Thyroid gland (tissue), 4 donors: Measurements from ENCODE around the gene ABCG5. TPM values are rescaled to one million over a fixed set of nuclear protein-coding genes. Genes with fewer than 3 reads are reported as not detected.

Source experiments
- DNase-seq, 2 donors: peaks; one replicate each; pipeline ENCODE4 v3.0.0-alpha.2; 2019
- H3K27ac ChIP-seq, 3 donors: fragments of 200-600 bp; sonication (generic); 1 replicate in 2 of 3; 2 replicates in 1 of 3; pipeline ENCODE4 v1.5.1; 2016 to 2019; ENCODE audit warnings: mild to moderate bottlenecking in 1 of 3, moderate library complexity in 1 of 3
- H3K27me3 ChIP-seq: fragments of 200-600 bp; sonication (generic); one replicate; pipeline ENCODE4 v1.5.1; 2019
- H3K36me3 ChIP-seq, 2 donors: fragments of 200-600 bp; sonication (generic); one replicate each; pipeline ENCODE4 v1.5.1; 2016 to 2019
- H3K4me1 ChIP-seq, 2 donors: fragments of 200-600 bp; sonication (generic); one replicate each; pipeline ENCODE4 v1.5.1; 2017 to 2019
- H3K4me3 ChIP-seq, 3 donors: fragments of 200-600 bp; sonication (generic); replicated peaks in 1 of 3; 1 replicate in 2 of 3; 2 replicates in 1 of 3; pipeline ENCODE4 v1.5.1; 2016; ENCODE audit warnings: mild to moderate bottlenecking in 1 of 3
- H3K9me3 ChIP-seq: fragments of 200-600 bp; sonication (generic); one replicate; pipeline ENCODE4 v1.5.1; 2017
- POLR2A ChIP-seq, 2 donors: fragments of 450-650 bp; IDR thresholded peaks; one replicate each; pipeline ENCODE4 v1.6.1; 2017; ENCODE audit warnings: antibody characterized with exemption in 2 of 2, mild to moderate bottlenecking in 2 of 2, moderate library complexity in 1 of 2
- WGBS, 2 donors: methylation state at CpG; one replicate each; pipeline ENCODE4 v1.1.5; 2017; 5-methylcytosine and 5-hydroxymethylcytosine counted together
- intact Hi-C: fragments of 100-400 bp; cut with DNase I; formaldehyde crosslinking; loops from one replicate; pipeline ENCODE4 v1.15.1; 2023
- total RNA-seq, 4 donors: library from RNA; depleted of rRNA; stranded (reverse); fragments of >200 nt; gene quantifications; one replicate each; pipeline ENCODE4 v1.2.3, GENCODE V29; 2016
- TF ChIP-seq, protein P1 (sequence below), 6 experiments: fragments of 200-600 bp in 3 of 6; fragments of 450-650 bp in 3 of 6; sonication (generic) in 3 of 6; IDR thresholded peaks; one replicate each; pipeline ENCODE4 v1.5.1; 2016 to 2019; ENCODE audit warnings: antibody characterized with exemption in 6 of 6, mild to moderate bottlenecking in 2 of 6, inconsistent platforms in 1 of 6, moderate library complexity in 1 of 6

ABCG5 gene
- total RNA-seq, 4 donors from 2014 or later = not detected

- H3K27ac ChIP-seq = no peak overlapping the region
- WGBS, 2 donors = 78 to 81% methylated on average over 7 of the region's 7 CpGs
Observed at GRCh38 chr2:43819491-43820163, 19.0 kb downstream of the ABCG5 start.

DNA sequence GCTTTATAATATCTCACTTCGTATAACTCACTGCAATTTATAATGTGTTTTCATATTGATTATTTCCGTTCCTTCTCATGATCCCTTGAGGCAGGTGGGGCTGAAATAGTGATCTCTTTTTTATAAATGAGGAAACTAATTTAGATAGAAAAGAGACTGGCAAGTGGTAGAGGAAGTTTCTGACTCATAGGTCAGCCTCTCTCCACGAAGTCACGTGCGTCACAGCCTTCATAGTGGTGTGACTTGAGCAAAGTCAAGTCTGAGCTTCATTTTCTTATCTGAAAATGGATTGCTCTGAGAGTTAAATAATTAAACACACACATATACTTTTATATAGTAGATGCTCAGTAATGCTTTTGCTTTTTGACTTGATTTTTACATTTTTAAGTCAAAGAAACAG, 19.9 kb downstream of the ABCG5 start:
- H3K27me3 ChIP-seq = no peaks in the 10 kb centered on the region
- TF ChIP-seq, protein P1, sequence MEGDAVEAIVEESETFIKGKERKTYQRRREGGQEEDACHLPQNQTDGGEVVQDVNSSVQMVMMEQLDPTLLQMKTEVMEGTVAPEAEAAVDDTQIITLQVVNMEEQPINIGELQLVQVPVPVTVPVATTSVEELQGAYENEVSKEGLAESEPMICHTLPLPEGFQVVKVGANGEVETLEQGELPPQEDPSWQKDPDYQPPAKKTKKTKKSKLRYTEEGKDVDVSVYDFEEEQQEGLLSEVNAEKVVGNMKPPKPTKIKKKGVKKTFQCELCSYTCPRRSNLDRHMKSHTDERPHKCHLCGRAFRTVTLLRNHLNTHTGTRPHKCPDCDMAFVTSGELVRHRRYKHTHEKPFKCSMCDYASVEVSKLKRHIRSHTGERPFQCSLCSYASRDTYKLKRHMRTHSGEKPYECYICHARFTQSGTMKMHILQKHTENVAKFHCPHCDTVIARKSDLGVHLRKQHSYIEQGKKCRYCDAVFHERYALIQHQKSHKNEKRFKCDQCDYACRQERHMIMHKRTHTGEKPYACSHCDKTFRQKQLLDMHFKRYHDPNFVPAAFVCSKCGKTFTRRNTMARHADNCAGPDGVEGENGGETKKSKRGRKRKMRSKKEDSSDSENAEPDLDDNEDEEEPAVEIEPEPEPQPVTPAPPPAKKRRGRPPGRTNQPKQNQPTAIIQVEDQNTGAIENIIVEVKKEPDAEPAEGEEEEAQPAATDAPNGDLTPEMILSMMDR (IDR thresholded peaks at IDR 0.05) = no peak
- TF ChIP-seq POLR2A (IDR thresholded peaks at IDR 0.05) = no peak
- H3K27ac ChIP-seq = no peak overlapping the region
- no peaks in the 10 kb centered on the region for H3K9me3 ChIP-seq
- intact Hi-C loops = no loop called here
- no peaks in the 10 kb centered on the region for H3K4me1 ChIP-seq
- no peaks in the 10 kb centered on the region for H3K36me3 ChIP-seq
- no peak overlapping the region for H3K4me3 ChIP-seq
- DNase-seq = no peak
- 70 to 72% methylated on average over 5 of the region's 5 CpGs for WGBS, 2 donors

More at GRCh38 chr2:43819491-43820163, 19.0 kb downstream of the ABCG5 start:
- Histone ChIP-seq H3K4me1 (no peaks in the 10 kb centered on the region), H3K36me3 (no peaks in the 10 kb centered on the region), H3K9me3 (no peaks in the 10 kb centered on the region), H3K27me3 (no peaks in the 10 kb centered on the region), H3K4me3 (no peak overlapping the region)
- TF ChIP-seq, protein P1 (IDR thresholded peaks at IDR 0.05) = no peak
- TF ChIP-seq POLR2A (IDR thresholded peaks at IDR 0.05) = no peak
- DNase-seq = no peak
- intact Hi-C loops = no loop called here

DNA sequence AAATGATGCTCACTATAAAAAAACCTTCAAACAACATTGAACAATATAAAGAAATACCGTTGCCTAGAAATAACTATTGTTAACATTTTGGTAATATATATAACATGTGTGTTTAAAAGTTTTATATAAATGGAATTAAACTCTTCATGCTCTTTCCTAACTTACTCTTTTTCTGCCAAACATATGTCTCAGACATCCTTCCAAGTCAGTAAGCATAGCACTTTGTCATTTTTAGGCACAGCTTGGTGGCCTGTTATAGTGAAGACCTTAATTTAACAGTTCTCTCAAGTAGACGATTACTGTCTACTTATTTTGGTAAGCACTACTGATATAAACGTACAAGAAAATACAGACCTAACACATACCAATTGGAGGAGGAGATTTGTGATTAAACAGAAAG, 23.9 kb downstream of the ABCG5 start:
- Histone ChIP-seq H3K36me3 (peaks cover 7 to 16% of the 10 kb centered on the region in 2 donors), H3K9me3 (no peaks in the 10 kb centered on the region), H3K4me1 (no peaks in the 10 kb centered on the region), H3K27ac (no peak overlapping the region), H3K4me3 (no peak overlapping the region), H3K27me3 (no peaks in the 10 kb centered on the region)
- no peak for TF ChIP-seq POLR2A (IDR thresholded peaks at IDR 0.05)
- TF ChIP-seq, protein P1 (IDR thresholded peaks at IDR 0.05) = no peak
- DNase-seq = no peak
- 88 to 89% methylated on average over 3 of the region's 3 CpGs for WGBS, 2 donors
- intact Hi-C loops = no loop called here

DNA sequence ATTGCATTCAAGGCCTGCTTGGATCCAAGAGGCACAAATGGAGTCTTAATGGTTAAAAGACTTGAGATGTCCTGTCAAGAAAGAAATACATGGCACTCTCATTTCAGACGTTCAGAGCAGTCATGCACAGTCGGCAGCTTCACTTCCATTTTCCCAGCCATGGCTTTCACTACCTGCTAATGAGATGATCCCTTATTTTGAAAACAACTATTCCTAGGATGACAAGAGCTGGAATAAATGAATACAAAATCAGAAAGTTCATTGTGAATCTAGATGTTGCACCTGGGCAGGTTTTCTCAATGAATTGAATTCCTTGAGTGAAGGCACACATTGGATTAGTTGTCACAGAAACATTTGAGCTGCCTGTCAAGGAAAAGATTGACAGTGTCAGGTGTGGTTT, 25.7 kb downstream of the ABCG5 start:
- no peak for TF ChIP-seq POLR2A (IDR thresholded peaks at IDR 0.05)
- TF ChIP-seq, protein P1 (IDR thresholded peaks at IDR 0.05) = no peak
- WGBS, 2 donors = 52 to 58% methylated on average over 2 of the region's 2 CpGs
- Histone ChIP-seq H3K36me3 (peaks cover 7 to 24% of the 10 kb centered on the region in 2 donors), H3K27ac (no peak overlapping the region), H3K4me1 (no peaks in the 10 kb centered on the region), H3K9me3 (no peaks in the 10 kb centered on the region), H3K27me3 (no peaks in the 10 kb centered on the region), H3K4me3 (no peak overlapping the region)
- intact Hi-C loops = no loop called here
- no peak for DNase-seq

DNA sequence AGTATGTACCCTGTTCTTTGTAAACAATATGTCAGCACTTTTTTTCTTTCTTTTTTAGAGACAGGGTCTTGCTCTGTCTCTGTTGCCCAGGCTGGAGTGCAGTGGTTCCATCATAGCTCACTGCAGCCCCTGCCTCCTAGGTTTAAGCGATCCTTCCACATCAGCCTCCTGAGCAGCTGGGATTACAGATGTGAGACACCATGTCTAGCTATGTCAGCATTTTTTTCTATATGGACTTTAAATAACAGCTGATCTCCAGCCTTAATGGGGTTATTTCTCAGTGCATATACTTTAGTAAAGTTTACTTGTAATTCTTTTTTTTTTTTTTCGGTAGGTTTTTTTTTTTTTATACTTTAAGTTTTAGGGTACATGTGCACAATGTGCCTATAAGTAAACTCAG, 26.6 kb downstream of the ABCG5 start:
- no peak overlapping the region for H3K27ac ChIP-seq
- peaks cover 7 to 27% of the 10 kb centered on the region in 2 donors for H3K36me3 ChIP-seq
- no peaks in the 10 kb centered on the region for H3K4me1 ChIP-seq
- intact Hi-C loops = no loop called here
- TF ChIP-seq, protein P1 (IDR thresholded peaks at IDR 0.05) = no peak
- TF ChIP-seq POLR2A (IDR thresholded peaks at IDR 0.05) = no peak
- DNase-seq = no peak
- H3K27me3 ChIP-seq = no peaks in the 10 kb centered on the region
- WGBS, 2 donors = 76% methylated on average over 2 of the region's 2 CpGs
- no peak overlapping the region for H3K4me3 ChIP-seq
- no peaks in the 10 kb centered on the region for H3K9me3 ChIP-seq
